CD4-positive, CD25-positive, alpha-beta regulatory T cell (primary cell): ENCODE measurements around the gene DNAJC13. TPM values are rescaled to one million over a fixed set of nuclear protein-coding genes. Genes with fewer than 3 reads are reported as not detected.
"Not testable (repeated sequence)": the region's sequence is repeated elsewhere in the genome, so short reads cannot be mapped to it uniquely, and the experiment has no call there.

Source experiments
- ATAC-seq, 2 donors: fragments of 150-1000 bp; cut with Tn5 transposase; one replicate each; pipeline ENCODE4 v1.10.0; 2021; ENCODE audit warnings: low read depth in 2 of 2, moderate number of reproducible peaks in 2 of 2, moderate library complexity in 1 of 2
- DNase-seq, 3 donors: peaks; one replicate each; pipeline versions ENCODE4 v3.0.0 to v3.0.0-alpha.2; 2012 to 2022; ENCODE audit warnings: mixed read lengths in 1 of 3
- H3K27ac ChIP-seq: one replicate; pipeline ENCODE4 v1.7.0; 2013; ENCODE audit warnings: mild to moderate bottlenecking, low read length; ENCODE audit not compliant: insufficient read depth, poor library complexity, severe bottlenecking
- H3K27me3 ChIP-seq: one replicate; pipeline ENCODE4 v1.7.0; 2013; ENCODE audit warnings: low read length; ENCODE audit not compliant: control insufficient read depth, insufficient read depth
- H3K36me3 ChIP-seq: one replicate; pipeline ENCODE4 v1.7.0; 2013; ENCODE audit warnings: mild to moderate bottlenecking, low read length, moderate library complexity; ENCODE audit not compliant: control insufficient read depth, insufficient read depth
- H3K4me1 ChIP-seq: 2 replicates; pipeline ENCODE4 v1.7.0; 2013; ENCODE audit warnings: mild to moderate bottlenecking, low read length; ENCODE audit not compliant: insufficient read depth, control insufficient read depth, poor library complexity, severe bottlenecking
- H3K4me3 ChIP-seq: one replicate; pipeline ENCODE4 v1.7.0; 2013; ENCODE audit warnings: low read depth, mild to moderate bottlenecking, low read length, moderate library complexity
- H3K9me3 ChIP-seq, 2 experiments: 1 replicate in 1 of 2; 2 replicates in 1 of 2; pipeline ENCODE4 v1.7.0; 2013; ENCODE audit warnings: low read length in 2 of 2, mild to moderate bottlenecking in 1 of 2, moderate library complexity in 1 of 2; ENCODE audit not compliant: control insufficient read depth in 2 of 2
- H3K27ac Mint-ChIP-seq, 3 donors: one replicate each; pipeline ENCODE4 v1.8.0; 2020 to 2022; ENCODE audit warnings: mild to moderate bottlenecking in 3 of 3, mixed read lengths in 3 of 3, moderate library complexity in 2 of 3
- H3K27me3 Mint-ChIP-seq: one replicate; pipeline ENCODE4 v1.8.0; 2022; ENCODE audit warnings: mild to moderate bottlenecking, mixed read lengths
- H3K36me3 Mint-ChIP-seq: one replicate; pipeline ENCODE4 v1.8.0; 2020; ENCODE audit warnings: mixed read lengths
- H3K4me1 Mint-ChIP-seq, 4 donors: one replicate each; pipeline ENCODE4 v1.8.0; 2020 to 2022; ENCODE audit warnings: mixed read lengths in 4 of 4, mild to moderate bottlenecking in 1 of 4
- H3K4me3 Mint-ChIP-seq, 4 donors: one replicate each; pipeline ENCODE4 v1.8.0; 2020 to 2022; ENCODE audit warnings: mild to moderate bottlenecking in 4 of 4, mixed read lengths in 4 of 4, moderate library complexity in 3 of 4
- H3K9me3 Mint-ChIP-seq, 7 donors: one replicate each; pipeline ENCODE4 v1.8.0; 2020 to 2022; ENCODE audit warnings: mixed read lengths in 7 of 7, mild to moderate bottlenecking in 3 of 7, moderate library complexity in 2 of 7
- polyA plus RNA-seq, 4 donors: library from polyadenylated mRNA; unstranded; fragments of 300-500 nt; fragmentation: Illumina TruSeq; gene quantifications; one replicate each; pipeline ENCODE4 v1.2.3, GENCODE V29; 2021
- total RNA-seq: library from RNA; stranded (reverse); gene quantifications from one replicate; pipeline ENCODE4 v1.2.3, GENCODE V29; 2022

The DNAJC13 gene, protein sequence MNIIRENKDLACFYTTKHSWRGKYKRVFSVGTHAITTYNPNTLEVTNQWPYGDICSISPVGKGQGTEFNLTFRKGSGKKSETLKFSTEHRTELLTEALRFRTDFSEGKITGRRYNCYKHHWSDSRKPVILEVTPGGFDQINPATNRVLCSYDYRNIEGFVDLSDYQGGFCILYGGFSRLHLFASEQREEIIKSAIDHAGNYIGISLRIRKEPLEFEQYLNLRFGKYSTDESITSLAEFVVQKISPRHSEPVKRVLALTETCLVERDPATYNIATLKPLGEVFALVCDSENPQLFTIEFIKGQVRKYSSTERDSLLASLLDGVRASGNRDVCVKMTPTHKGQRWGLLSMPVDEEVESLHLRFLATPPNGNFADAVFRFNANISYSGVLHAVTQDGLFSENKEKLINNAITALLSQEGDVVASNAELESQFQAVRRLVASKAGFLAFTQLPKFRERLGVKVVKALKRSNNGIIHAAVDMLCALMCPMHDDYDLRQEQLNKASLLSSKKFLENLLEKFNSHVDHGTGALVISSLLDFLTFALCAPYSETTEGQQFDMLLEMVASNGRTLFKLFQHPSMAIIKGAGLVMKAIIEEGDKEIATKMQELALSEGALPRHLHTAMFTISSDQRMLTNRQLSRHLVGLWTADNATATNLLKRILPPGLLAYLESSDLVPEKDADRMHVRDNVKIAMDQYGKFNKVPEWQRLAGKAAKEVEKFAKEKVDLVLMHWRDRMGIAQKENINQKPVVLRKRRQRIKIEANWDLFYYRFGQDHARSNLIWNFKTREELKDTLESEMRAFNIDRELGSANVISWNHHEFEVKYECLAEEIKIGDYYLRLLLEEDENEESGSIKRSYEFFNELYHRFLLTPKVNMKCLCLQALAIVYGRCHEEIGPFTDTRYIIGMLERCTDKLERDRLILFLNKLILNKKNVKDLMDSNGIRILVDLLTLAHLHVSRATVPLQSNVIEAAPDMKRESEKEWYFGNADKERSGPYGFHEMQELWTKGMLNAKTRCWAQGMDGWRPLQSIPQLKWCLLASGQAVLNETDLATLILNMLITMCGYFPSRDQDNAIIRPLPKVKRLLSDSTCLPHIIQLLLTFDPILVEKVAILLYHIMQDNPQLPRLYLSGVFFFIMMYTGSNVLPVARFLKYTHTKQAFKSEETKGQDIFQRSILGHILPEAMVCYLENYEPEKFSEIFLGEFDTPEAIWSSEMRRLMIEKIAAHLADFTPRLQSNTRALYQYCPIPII (N-terminal part only)
- total RNA-seq, result 29.4 TPM
- polyA plus RNA-seq, result 10 to 100 TPM in 2 of 4 donors, 1 to 10 TPM in 2; 7.1 to 12.7 (median 9.1) TPM

DNA sequence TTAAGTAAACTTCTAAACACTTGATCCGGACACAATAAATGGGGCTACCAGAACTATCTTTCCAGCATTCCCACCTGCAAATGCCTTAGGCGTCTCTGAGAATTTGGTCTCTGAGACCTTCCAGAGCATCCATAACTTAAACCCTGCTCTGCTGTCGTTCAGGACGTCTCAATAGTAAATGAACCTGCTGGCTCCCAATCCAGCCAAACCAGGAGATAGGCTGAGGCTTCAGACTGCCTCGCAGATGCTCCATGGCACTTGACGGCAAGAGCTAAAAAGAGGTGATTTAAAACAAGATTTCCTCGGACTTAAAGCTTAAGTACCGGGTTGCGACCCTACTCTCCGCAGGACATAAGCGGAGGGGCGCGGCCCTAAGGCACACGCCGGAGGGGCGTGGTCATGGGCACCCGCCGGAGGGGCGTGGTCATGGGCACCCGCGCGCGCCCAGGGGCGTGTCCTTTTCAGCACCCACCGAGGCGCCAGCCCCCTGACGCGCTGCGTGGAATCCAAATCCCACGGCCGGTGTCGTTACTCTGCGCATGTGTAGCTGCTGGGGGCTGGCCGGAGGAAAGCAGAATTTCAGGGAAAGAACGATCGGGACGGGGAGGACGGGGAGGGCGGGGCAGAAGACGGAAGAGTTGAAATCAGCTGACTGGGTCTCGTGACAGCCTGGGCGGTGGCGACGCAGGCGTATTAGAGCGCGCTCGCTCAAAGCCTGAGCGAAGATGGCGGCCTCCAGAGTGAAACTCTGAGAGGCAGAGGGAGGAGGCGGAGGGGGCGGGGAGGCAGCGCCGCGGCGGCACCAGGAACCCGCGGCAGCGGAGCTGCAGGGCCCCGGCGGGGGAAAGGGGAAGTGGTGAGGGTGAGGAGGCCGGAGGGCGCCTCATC is at the start of gene DNAJC13:
DNAJC13 (plus strand) TSS at position 696 of the 888 bp plus-strand sequence. CDS start 17,049 bp downstream, outside the sequence.
- Histone ChIP-seq H3K27ac (peak within 1 kb of the TSS; percentile 83), H3K27me3 (peaks cover 10% of the 10 kb centered on the region), H3K9me3 (no peaks in the 10 kb centered on the region), H3K4me3 (peak within 1 kb of the TSS; percentile 98), H3K4me1 (peaks cover 21% of the 10 kb centered on the region), H3K36me3 (peaks cover 2% of the 10 kb centered on the region)
- peaks cover 16 to 38% (median 33%) of the 10 kb centered on the region in 4 donors for H3K4me1 Mint-ChIP-seq
- DNase-seq, result peak; percentile 91 to 96 (median 93)
- peak within 1 kb of the TSS; percentile 94 to 99 (median 97) for H3K4me3 Mint-ChIP-seq
- peak within 1 kb of the TSS; percentile 97 to 100 (median 98) for H3K27ac Mint-ChIP-seq
- H3K27me3 Mint-ChIP-seq, result peaks cover 5% of the 10 kb centered on the region
- peak; percentile 92 to 93 for ATAC-seq
- H3K36me3 Mint-ChIP-seq, result no peaks in the 10 kb centered on the region
- H3K9me3 Mint-ChIP-seq, result peaks cover 0 to 1% (median 0%) of the 10 kb centered on the region in 7 donors

DNA sequence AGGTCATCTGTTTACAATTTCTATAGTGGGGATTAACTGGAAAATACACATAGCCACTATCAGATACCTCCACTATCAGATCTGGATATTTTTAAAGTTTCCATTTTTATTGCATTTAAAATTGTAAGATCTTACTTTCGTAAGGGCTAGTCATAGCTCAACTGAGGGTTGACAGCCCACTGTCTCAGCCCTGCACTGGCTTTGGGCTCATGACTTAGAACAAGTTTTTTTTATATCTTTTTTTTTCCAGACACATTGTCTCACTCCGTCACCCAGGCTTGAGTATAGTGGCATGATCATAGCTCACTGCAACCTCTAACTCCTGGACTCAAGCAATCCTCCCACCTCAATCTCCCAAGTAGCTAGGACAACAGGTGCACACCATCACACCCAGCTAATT is 48.8 kb upstream of the DNAJC13 start:
- no peak for ATAC-seq
- H3K4me1 Mint-ChIP-seq, result no peaks in the 10 kb centered on the region

DNA sequence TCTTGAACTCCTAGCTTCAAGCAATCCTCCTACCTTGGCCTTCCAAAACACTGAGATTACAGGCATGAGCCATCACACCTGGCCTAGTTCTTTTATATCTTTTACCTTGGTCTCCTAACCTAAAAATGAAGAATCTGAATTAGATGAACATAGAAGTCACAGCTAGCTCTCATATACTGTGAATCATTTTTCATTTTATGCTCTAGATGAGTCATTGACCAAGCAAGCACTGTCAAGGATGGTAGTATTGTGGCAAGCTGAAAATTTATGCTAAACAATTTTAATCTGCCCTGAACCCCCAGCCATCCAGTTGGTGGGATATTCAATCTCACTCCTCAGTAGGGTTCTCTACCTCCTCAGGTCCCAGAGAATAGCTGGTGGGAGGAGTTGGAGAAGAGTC is 48.3 kb upstream of the DNAJC13 start:
- Mint-ChIP-seq H3K4me3 (no peak overlapping the region), H3K27ac (no peak overlapping the region), H3K27me3 (no peaks in the 10 kb centered on the region), H3K4me1 (no peaks in the 10 kb centered on the region), H3K9me3 (no peaks in the 10 kb centered on the region), H3K36me3 (no peaks in the 10 kb centered on the region)
- Histone ChIP-seq H3K4me3 (no peak overlapping the region), H3K4me1 (no peaks in the 10 kb centered on the region), H3K36me3 (no peaks in the 10 kb centered on the region), H3K27me3 (no peaks in the 10 kb centered on the region), H3K9me3 (no peaks in the 10 kb centered on the region), H3K27ac (no peak overlapping the region)
- no peak for ATAC-seq
- no peak for DNase-seq

More for the DNA sequence above, 48.8 kb upstream of the DNAJC13 start:
- H3K36me3 ChIP-seq, result no peaks in the 10 kb centered on the region
- no peaks in the 10 kb centered on the region for H3K4me1 ChIP-seq
- Mint-ChIP-seq H3K9me3 (no peaks in the 10 kb centered on the region), H3K27ac (no peak overlapping the region), H3K36me3 (no peaks in the 10 kb centered on the region), H3K27me3 (no peaks in the 10 kb centered on the region), H3K4me3 (no peak overlapping the region)
- H3K27ac ChIP-seq, result no peak overlapping the region
- DNase-seq, result no peak
- no peak overlapping the region for H3K4me3 ChIP-seq
- no peaks in the 10 kb centered on the region for H3K9me3 ChIP-seq
- no peaks in the 10 kb centered on the region for H3K27me3 ChIP-seq

DNA sequence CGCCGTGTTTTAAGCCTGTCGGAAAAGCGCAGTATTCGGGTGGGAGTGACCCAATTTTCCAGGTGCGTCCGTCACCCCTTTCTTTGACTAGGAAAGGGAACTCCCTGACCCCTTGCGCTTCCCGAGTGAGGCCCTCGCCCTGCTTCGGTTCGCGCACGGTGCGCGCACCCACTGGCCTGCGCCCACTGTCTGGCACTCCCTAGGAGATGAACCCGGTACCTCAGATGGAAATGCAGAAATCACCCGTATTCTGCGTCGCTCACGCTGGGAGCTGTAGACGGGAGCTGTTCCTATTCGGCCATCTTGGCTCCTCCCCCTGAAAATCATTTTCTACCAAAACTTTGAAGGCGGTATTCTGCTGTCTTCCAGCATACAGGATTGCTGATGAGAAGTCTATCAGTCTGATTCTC is 40.4 kb upstream of the DNAJC13 start:
- H3K9me3 Mint-ChIP-seq, result not testable (repeated sequence)
- peak overlapping the region in 1 of 3 donors; percentile 26 for H3K27ac Mint-ChIP-seq

DNA sequence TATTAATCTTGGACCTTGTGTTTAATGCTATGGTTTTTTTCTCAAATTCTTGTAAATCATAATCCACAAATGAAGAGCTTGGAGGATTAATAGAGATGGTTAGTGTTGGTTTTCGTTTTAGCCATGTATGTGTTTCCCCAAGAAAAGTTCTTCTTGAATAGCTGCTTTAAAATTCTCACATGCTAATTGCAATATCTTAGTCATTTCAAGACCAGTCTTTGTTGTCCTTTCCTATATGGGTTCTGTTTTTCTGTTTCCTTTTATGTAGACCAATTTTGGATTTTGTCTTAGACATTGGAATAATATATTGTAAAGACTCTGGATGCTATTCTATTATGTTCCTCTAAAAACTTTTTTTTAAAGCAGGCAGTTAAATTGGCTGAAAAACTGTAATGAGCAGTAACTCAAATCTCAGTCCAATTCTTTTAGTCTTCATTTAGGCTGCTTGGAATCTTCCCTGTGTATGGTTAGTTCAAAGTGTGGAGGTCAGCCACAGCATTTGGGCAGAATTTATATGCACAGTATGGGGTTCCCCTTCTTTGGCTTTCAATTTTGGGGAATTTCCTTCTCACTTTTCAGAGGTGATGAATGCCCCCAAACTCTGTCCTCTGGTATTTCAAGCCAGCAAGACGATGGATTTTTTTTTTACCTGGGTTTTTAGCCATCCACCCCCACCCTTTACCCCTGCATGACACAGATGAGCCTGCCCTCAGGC is 39.1 kb upstream of the DNAJC13 start:
- Histone ChIP-seq H3K27ac (no peak overlapping the region), H3K27me3 (peaks cover 2% of the 10 kb centered on the region), H3K4me1 (no peaks in the 10 kb centered on the region), H3K4me3 (no peak overlapping the region), H3K9me3 (no peaks in the 10 kb centered on the region), H3K36me3 (no peaks in the 10 kb centered on the region)
- H3K4me3 Mint-ChIP-seq, result no peak overlapping the region
- DNase-seq (no peak), ATAC-seq (no peak)
- H3K9me3 Mint-ChIP-seq, result peaks cover 0 to 4% (median 0%) of the 10 kb centered on the region in 7 donors
- H3K27ac Mint-ChIP-seq, result no peak overlapping the region
- peaks cover 16% of the 10 kb centered on the region for H3K27me3 Mint-ChIP-seq
- H3K36me3 Mint-ChIP-seq, result no peaks in the 10 kb centered on the region
- no peaks in the 10 kb centered on the region for H3K4me1 Mint-ChIP-seq

More for the DNA sequence above, 40.4 kb upstream of the DNAJC13 start:
- H3K36me3 Mint-ChIP-seq, ATAC-seq, H3K36me3 ChIP-seq, H3K4me3 ChIP-seq, H3K27ac ChIP-seq, H3K4me1 ChIP-seq, H3K9me3 ChIP-seq, H3K27me3 ChIP-seq, DNase-seq, H3K4me1 Mint-ChIP-seq: not testable (repeated sequence)
- Mint-ChIP-seq H3K27me3 (peaks cover 16% of the 10 kb centered on the region), H3K4me3 (peak overlapping the region in 2 of 4 donors; percentile 13 to 79)

DNA sequence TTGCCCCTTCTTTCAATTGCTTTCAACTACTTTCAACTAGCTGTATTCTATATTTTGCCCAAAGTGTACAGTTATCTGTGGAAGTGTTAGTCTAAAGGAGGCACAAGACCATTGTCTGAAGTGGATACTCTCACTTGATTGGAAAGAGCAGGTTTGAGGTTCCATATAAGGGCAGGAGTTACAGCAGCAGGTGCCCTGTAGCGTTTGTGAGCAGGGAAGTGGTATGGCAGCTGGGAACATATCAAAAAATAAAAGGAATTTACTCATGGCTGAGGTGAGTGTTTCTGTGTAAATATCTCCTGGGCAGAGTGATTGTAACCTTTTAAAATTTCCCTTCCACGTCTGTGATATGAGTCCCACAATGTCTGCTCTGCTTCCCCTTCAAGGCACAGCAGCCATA is 38.5 kb upstream of the DNAJC13 start:
- H3K27me3 Mint-ChIP-seq, result peaks cover 16% of the 10 kb centered on the region

More for the DNA sequence above, 38.5 kb upstream of the DNAJC13 start:
- H3K9me3 ChIP-seq, result no peaks in the 10 kb centered on the region
- Mint-ChIP-seq H3K4me3 (no peak overlapping the region), H3K36me3 (no peaks in the 10 kb centered on the region), H3K9me3 (peaks cover 0 to 4% (median 0%) of the 10 kb centered on the region in 7 donors), H3K4me1 (no peaks in the 10 kb centered on the region), H3K27ac (no peak overlapping the region)
- no peaks in the 10 kb centered on the region for H3K36me3 ChIP-seq
- DNase-seq (no peak), ATAC-seq (no peak)
- H3K27ac ChIP-seq, result no peak overlapping the region
- no peak overlapping the region for H3K4me3 ChIP-seq
- H3K4me1 ChIP-seq, result no peaks in the 10 kb centered on the region
- peaks cover 2% of the 10 kb centered on the region for H3K27me3 ChIP-seq
